HG03432 (cell line): ENCODE data around the gene UROC1.
"Not testable (repeated sequence)": the region's sequence is repeated elsewhere in the genome, so short reads cannot be mapped to it uniquely, and the experiment has no call there.

Experiments
- ATAC-seq: cut with Tn5 transposase; IDR thresholded peaks from one replicate; pipeline ENCODE4 v1.9.1; 2021; ENCODE audit warnings: mild to moderate bottlenecking, moderate library complexity; ENCODE audit not compliant: unreplicated experiment

The UROC1 gene

GRCh38 chr3:126547721-126548120, 30.1 kb upstream of the UROC1 start:
- no peak for ATAC-seq

- ATAC-seq = no peak
Observed at GRCh38 chr3:126546549-126547239, 29.1 kb upstream of the UROC1 start.

- ATAC-seq = no peak
Observed at GRCh38 chr3:126546013-126546412, 28.4 kb upstream of the UROC1 start.

- no peak for ATAC-seq
Observed at GRCh38 chr3:126545544-126545943, 28.0 kb upstream of the UROC1 start.

- ATAC-seq = no peak
Observed at GRCh38 chr3:126544596-126545281, 27.2 kb upstream of the UROC1 start.

- ATAC-seq = no peak
Observed at GRCh38 chr3:126543457-126544061, 26.0 kb upstream of the UROC1 start.

GRCh38 chr3:126542340-126543241, 25.0 kb upstream of the UROC1 start:
- no peak for ATAC-seq

- ATAC-seq = no peak
Observed at GRCh38 chr3:126541628-126542339, 24.2 kb upstream of the UROC1 start.

- no peak for ATAC-seq
Observed at GRCh38 chr3:126540951-126541627, 23.5 kb upstream of the UROC1 start.

- ATAC-seq = no peak
Observed at GRCh38 chr3:126540342-126540849, 22.8 kb upstream of the UROC1 start.

GRCh38 chr3:126539558-126540250, 22.1 kb upstream of the UROC1 start:
- no peak for ATAC-seq

- ATAC-seq = no peak
Observed at GRCh38 chr3:126538966-126539365, 21.4 kb upstream of the UROC1 start.

- ATAC-seq = no peak
Observed at GRCh38 chr3:126538316-126538715, 20.7 kb upstream of the UROC1 start.

GRCh38 chr3:126537730-126538281, 20.2 kb upstream of the UROC1 start:
- ATAC-seq = no peak

GRCh38 chr3:126537116-126537729, 19.6 kb upstream of the UROC1 start:
- ATAC-seq = no peak

- no peak for ATAC-seq
Observed at GRCh38 chr3:126536126-126536525, 18.6 kb upstream of the UROC1 start.

- ATAC-seq = no peak
Observed at GRCh38 chr3:126535636-126536035, 18.1 kb upstream of the UROC1 start.

GRCh38 chr3:126534716-126535115, 17.1 kb upstream of the UROC1 start:
- ATAC-seq = not testable (repeated sequence)
